SH-SY5Y (cell line): ENCODE measurements around the gene ICOS.

Experiments
- GATA2 ChIP-seq: IDR thresholded peaks from 2 replicates; pipeline ENCODE4 v1.6.1; 2011; ENCODE audit warnings: mild to moderate bottlenecking, low read depth, low read length
- GATA3 ChIP-seq: IDR thresholded peaks from 2 replicates; pipeline ENCODE4 v1.6.1; 2011; ENCODE audit warnings: low read depth, mild to moderate bottlenecking, low read length, moderate library complexity

DNA sequence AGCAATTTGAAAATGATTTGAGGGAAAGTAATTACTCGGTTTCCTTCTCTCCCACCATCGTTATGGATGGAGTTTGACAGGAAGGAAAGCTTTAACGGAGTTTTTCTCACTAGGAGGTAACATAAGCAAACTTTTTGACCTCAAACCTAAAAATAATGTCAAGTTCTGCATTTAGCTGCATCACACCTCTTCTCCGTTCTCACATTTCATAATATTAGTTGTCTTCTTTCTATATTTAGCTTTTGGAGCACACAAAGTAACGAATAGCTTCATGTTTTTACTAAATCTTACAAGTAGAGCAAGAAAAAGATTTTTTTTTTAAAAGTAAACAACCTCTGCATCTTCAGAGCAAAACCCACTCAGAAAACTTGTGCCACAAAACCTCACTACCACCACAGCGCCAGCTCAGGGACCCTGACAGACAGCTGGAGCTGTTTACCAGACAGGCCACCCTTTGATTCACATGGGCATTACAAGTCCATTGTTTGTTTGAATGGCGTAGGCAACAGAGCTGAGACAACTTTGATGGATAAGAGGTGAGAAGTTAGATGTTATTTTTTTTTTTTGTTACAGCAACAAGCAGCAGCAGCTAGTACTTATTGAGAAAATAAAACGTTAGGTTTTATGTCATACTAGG, 21.9 kb upstream of the ICOS start:
- no peak for TF ChIP-seq GATA2
- TF ChIP-seq GATA3, result no peak
